RKO (cell line): ENCODE data around the gene ERF.

Experiments
- DNase-seq: peaks from one replicate; pipeline ENCODE4 v3.0.0-alpha.2; 2016; ENCODE audit warnings: low spot score

The ERF gene

GRCh38 chr19:42253245-42254088 is 1.5 kb downstream of the ERF start:
- peak; percentile 62 for DNase-seq

GRCh38 chr19:42252365-42253244 is 2.3 kb downstream of the ERF start:
- peak; percentile 77 for DNase-seq

DNA sequence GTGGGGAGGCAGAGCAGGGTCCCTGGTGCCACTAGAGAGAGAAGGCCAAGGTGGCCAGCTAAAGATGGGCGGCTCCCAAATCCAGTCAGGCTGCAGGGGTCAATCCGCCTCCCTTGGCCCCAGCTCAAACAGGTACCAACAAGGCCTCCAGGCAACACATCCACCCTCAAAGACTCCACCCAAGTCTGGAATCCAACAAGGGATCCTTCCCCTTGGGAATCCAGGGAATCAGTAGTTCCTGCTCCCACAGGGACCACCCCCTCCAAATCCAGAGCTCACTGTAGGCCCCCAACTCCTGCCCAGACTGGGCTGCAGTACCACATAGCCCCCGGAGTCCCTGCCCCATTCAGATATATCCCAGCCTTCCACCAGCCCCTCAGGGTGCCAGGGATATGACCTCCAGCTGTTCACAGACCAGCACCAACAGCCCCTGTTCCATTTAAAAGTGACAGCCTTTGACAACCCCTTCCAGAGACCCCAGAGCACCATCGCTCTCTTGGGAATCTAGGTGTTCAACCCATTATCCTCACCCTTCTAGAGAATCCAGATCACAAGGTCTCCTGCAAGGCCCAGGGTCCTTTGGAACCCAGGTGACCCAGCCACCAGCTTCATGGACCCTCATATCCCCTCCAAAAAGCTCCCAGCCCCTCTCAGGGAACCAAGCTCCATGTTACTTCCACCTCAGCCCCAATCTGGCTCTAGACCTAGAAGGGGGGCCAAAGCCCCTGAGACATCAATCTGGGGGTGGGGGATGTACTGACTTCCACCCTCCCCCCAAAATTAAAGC is 3.2 kb downstream of the ERF start:
- DNase-seq, result no peak

- no peak for DNase-seq
Measured at GRCh38 chr19:42250666-42251531, 4.0 kb downstream of the ERF start.

DNA sequence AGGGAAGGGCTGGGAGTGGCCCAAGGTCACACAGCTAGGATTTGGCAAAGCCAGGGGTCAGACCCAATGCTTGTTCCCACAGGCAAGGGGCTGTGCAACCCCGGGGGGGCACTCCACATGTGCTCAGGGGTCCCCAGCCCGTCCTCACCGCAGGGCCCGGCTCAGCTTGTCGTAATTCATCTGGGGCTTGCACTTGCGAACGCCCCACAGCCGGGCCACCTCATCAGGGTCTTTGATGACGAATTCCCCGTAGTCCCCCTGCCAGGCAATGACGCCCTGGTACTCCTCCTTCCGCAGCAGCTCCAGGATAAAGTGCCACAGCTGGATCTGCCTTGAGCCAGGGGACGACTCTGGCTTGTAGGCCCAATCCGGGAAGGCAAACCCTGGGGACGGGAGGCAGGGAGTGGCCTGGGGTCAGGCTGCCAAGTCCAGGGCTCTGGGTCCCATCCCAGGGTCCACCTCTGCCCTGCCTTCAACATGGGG is 4.7 kb downstream of the ERF start:
- DNase-seq, result no peak

- DNase-seq, result no peak
Measured at GRCh38 chr19:42249769-42250168, 5.2 kb downstream of the ERF start.

- DNase-seq, result no peak
Measured at GRCh38 chr19:42249149-42249750, 5.7 kb downstream of the ERF start.

DNA sequence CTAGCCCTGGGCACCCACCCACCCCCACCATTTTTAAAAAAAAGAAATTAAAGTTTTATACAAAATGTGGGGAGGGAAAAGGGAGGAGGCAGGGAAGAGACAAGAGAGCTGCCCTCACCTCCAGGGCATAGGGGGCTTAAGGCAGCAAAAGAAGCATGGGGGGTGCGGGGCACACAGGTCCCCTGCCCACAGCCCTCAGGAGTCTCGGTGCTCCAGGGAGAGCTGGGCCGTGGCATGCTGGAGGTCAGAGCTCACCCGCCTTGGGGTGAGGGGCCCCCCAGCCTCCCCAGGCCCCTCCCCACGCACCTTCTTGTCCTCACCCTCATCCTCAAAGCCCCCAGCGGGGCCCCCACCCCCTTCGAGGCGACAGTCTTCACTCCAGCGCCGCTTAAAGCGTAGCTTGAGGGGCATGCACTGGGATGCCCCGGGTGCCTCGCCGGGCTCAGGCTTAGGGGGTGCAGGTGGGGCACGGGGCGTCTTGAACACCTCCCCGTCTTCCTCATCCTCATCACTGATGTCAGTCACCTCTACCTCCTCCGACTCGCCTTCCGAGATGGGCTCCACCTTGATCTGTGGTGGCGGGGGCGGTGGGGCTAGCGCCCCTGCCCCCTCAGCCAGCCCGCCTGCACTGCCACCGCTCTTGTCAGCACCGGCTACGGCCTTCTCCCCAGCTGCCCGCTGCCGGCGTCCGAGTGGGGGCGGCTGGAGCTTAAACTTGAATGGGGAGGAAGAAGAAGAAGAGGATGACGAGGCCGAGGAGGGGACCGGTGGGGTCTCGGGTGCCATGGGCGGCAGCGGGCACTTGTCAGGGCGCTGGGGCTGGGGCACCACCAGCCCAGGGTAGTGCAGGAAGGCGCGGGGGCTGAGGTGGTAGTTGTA is 6.4 kb downstream of the ERF start:
- DNase-seq, result no peak

- no peak for DNase-seq
Measured at GRCh38 chr19:42247640-42248199, 7.2 kb downstream of the ERF start.

- no peak for DNase-seq
Measured at GRCh38 chr19:42246922-42247639, 7.8 kb downstream of the ERF start.

GRCh38 chr19:42246143-42246921 is 8.6 kb downstream of the ERF start:
- DNase-seq, result peak; percentile 69

DNA sequence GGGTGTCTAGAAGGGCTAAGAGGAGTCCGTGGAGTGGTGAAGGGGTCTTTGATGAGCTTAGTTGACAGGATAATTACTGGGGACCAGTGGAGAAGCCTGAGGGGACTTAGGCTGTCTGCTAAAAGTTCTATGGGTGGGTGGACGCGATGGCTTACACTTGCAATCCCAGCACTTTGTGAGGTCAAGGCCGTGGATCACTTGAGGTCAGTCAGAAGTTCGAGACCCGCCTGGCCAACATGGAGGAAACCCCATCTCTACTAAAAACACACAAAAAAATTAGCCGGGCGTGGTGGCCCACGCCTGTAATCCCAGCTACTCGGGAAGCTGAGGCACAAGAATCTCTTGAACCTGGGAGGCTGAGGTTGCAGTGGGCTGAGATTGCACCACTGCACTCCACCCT is 9.7 kb downstream of the ERF start:
- no peak for DNase-seq

GRCh38 chr19:42244347-42245220 is 10.3 kb downstream of the ERF start:
- DNase-seq, result peak; percentile 96

DNA sequence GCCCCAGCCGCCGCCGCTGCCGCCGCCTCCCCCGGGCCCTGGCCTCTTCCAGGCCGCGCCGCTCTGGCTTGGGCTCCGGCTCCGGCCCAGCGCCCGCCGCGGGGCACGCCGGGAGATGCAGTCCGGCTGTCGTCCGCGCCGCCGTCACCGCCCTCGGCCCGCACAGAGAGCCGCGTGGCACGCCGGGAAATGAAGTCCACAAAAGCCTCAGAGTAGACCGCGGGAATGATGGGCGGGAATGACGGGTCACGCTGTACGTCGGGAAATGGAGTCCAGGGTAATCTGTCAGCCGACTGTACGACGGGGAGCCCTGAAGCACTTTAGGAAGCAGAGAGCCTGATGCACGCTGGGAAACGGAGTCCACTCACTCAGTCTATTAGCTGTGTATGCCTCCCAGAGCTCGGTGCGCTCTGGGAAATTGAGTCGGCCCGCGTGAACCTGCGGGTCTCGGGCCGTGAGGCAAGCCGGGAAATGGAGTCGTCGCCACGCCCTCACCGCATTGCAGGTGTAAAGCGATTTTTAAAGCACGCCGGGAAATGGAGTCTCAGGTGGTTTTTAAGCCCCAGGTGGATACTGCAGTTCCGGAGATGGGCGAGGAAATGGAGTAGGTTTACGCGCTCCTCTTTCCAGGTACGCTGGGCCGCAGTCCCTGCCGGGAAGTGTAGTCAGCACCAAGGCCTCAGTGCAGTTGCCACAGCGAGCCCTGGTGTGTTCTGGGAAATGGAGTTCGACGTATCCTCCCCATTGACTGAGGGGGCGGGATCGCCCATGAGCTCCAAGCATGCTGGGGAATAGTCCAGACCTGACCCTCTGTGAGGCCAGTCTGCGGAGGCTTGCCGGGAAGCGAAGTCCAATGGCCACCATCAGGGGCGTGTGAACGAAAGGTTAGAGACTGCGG is 12.2 kb downstream of the ERF start, which contains the start of gene GSK3A:
Gene GSK3A, minus strand, starts transcription at position 91 of the 898 bp plus-strand sequence. CDS start 137 bp downstream, outside the sequence.
- DNase-seq, result peak; percentile 99

DNA sequence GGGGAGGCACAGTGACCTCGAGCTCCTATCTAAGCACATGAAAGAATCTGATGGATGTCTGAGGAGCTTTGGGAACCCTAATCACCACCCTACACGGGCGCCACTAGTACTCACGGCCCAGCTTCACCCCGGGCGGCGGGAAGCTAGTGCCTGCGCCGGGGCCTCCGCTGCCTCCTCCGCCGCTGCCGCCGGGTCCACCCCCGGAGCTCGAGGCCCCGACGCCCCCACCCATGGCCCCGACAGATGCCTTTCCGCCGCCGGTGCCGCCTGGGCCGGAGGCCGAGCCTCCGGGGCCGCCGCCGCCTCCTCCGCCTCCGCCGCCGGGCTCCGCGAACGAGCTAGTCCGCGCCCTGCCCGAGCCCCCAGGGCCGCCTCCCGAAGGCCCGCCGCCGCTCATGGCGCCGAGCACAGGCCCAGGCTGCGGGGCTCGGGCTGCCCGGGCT is 12.8 kb downstream of the ERF start:
- DNase-seq, result no peak

DNA sequence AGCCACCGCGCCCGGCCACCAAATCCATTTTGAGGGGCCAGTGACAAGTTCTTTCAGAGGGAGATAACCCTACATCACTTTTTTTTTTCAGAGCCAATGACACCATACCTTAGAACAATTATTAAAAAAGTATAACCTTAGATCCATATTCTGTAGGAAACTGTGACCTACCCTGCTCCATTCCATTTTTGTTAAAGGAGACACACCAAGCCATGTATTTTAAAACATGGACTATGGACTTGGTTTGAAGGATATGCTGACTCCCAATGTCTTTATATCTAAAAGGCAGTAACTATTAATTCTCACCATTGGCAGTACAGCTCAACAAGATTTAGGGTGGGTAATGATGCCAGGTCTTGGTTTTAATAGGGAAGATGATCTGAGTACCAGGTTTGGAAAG is 13.6 kb downstream of the ERF start:
- no peak for DNase-seq
